SU-DHL-6 (cell line): Measurements from ENCODE around the gene PEX11B.

Source experiments
- H2AFZ ChIP-seq: fragments of 200-600 bp; sonication (generic); 2 replicates; pipeline ENCODE4 v1.6.1; 2014; ENCODE audit warnings: low read depth, mild to moderate bottlenecking, moderate library complexity, mixed read lengths, antibody characterized with exemption, low read length; ENCODE audit not compliant: severe bottlenecking
- H3F3A ChIP-seq: fragments of 200-600 bp; shearing (Covaris generic); 2 replicates; pipeline ENCODE4 v1.6.0; 2016; ENCODE audit warnings: antibody characterized with exemption, mild to moderate bottlenecking; ENCODE audit not compliant: insufficient read depth
- H3K27ac ChIP-seq: fragments of 200-600 bp; sonication (generic); 2 replicates; pipeline ENCODE4 v1.5.1; 2016; ENCODE audit warnings: low read depth, mild to moderate bottlenecking, low read length, moderate library complexity, mixed read lengths
- H3K27me3 ChIP-seq: fragments of 200-600 bp; sonication (generic), shearing (Covaris generic); 2 replicates; pipeline ENCODE4 v1.6.0; 2014; ENCODE audit warnings: mild to moderate bottlenecking, low read length
- H3K36me3 ChIP-seq: fragments of 200-600 bp; sonication (generic); 2 replicates; pipeline ENCODE4 v1.6.1; 2014; ENCODE audit warnings: mild to moderate bottlenecking, low read length, mixed read lengths
- H3K4me2 ChIP-seq: fragments of 300-600, 200-600 bp; shearing (Covaris generic), sonication (generic); 2 replicates; pipeline ENCODE4 v1.6.0; 2014; ENCODE audit warnings: low read length, low read depth, mild to moderate bottlenecking; ENCODE audit not compliant: poor library complexity, severe bottlenecking
- H3K4me3 ChIP-seq: fragments of 200-600 bp; sonication (generic); 2 replicates; pipeline ENCODE4 v1.5.1; 2014; ENCODE audit warnings: antibody characterized with exemption, low read length, mild to moderate bottlenecking, mixed read lengths; ENCODE audit not compliant: insufficient read depth, poor library complexity, severe bottlenecking
- H3K79me2 ChIP-seq: fragments of 200-600 bp; sonication (generic); 2 replicates; pipeline ENCODE4 v1.6.1; 2014; ENCODE audit warnings: mild to moderate bottlenecking, low read length, moderate library complexity; ENCODE audit not compliant: insufficient read depth
- H3K9ac ChIP-seq: fragments of 200-600 bp; sonication (generic); 2 replicates; pipeline ENCODE4 v1.7.0; 2014; ENCODE audit warnings: mild to moderate bottlenecking, low read length
- H3K9me2 ChIP-seq: fragments of 200-600 bp; sonication (generic); replicated peaks from 2 replicates; pipeline ENCODE4 v1.6.1; 2014; ENCODE audit warnings: low read length; ENCODE audit not compliant: insufficient read depth
- H3K9me3 ChIP-seq: fragments of 200-600 bp; sonication (generic); 2 replicates; pipeline ENCODE4 v1.6.1; 2014; ENCODE audit warnings: low read length, mixed read lengths; ENCODE audit not compliant: insufficient read depth
- H4K20me1 ChIP-seq: fragments of 200-600 bp; sonication (generic); 2 replicates; pipeline ENCODE4 v1.6.1; 2014; ENCODE audit warnings: low read depth, mild to moderate bottlenecking, antibody characterized with exemption, low read length, moderate library complexity, mixed read lengths
- CTCF ChIP-seq: fragments of 200-600 bp; sonication (generic); IDR thresholded peaks from one replicate; pipeline ENCODE4 v1.5.1; 2017; ENCODE audit warnings: antibody characterized with exemption, mild to moderate bottlenecking, low read length, moderate library complexity; ENCODE audit not compliant: insufficient read depth, poor library complexity, severe bottlenecking
- EZH2phosphoT487 ChIP-seq: fragments of 200-600 bp; sonication (generic), shearing (Covaris generic); conservative IDR thresholded peaks from 2 replicates; pipeline ENCODE4 v1.6.1; 2018; ENCODE audit warnings: mild to moderate bottlenecking, antibody characterized with exemption, low read length, moderate library complexity, mixed read lengths

PEX11B gene

GRCh38 chr1:145959957-145960467 is 41.5 kb upstream of the PEX11B start:
- Histone ChIP-seq H3K9ac (peak overlapping the region; percentile 53; the same call in 1 of the 2 replicates), H3K79me2 (no peaks in the 10 kb centered on the region)

GRCh38 chr1:145959333-145959732 is 40.8 kb upstream of the PEX11B start:
- Histone ChIP-seq H3K36me3 (no peaks in the 10 kb centered on the region), H3K4me2 (no peak overlapping the region)

More at GRCh38 chr1:145959957-145960467, 41.5 kb upstream of the PEX11B start:
- H2AFZ ChIP-seq: peak overlapping the region; percentile 92
- H3K9me3 ChIP-seq: no peaks in the 10 kb centered on the region
- no peak overlapping the region for H3K27ac ChIP-seq
- H4K20me1 ChIP-seq: no peaks in the 10 kb centered on the region
- H3K36me3 ChIP-seq: no peaks in the 10 kb centered on the region
- no peaks in the 10 kb centered on the region for H3K27me3 ChIP-seq
- H3K4me3 ChIP-seq: peak overlapping the region; percentile 58
- peaks cover 38% of the 10 kb centered on the region; the same call in 1 of the 2 replicates for H3F3A ChIP-seq
- H3K9me2 ChIP-seq: no peaks in the 10 kb centered on the region
- H3K4me2 ChIP-seq: peak overlapping the region; percentile 71
- TF ChIP-seq CTCF (no peak), EZH2phosphoT487 (no peak)

GRCh38 chr1:145958734-145959133 is 40.2 kb upstream of the PEX11B start:
- no peaks in the 10 kb centered on the region for H3K79me2 ChIP-seq
- no peaks in the 10 kb centered on the region for H3K9me2 ChIP-seq
- H2AFZ ChIP-seq: no peak overlapping the region
- H3K9ac ChIP-seq: peak overlapping the region; percentile 70; the same call in 1 of the 2 replicates
- H3K27me3 ChIP-seq: no peaks in the 10 kb centered on the region
- H3K27ac ChIP-seq: no peak overlapping the region
- H3K4me3 ChIP-seq: peak overlapping the region; percentile 30
- no peaks in the 10 kb centered on the region for H3K36me3 ChIP-seq
- no peak for TF ChIP-seq CTCF
- TF ChIP-seq EZH2phosphoT487: no peak
- peaks cover 38% of the 10 kb centered on the region; the same call in 1 of the 2 replicates for H3F3A ChIP-seq
- H4K20me1 ChIP-seq: no peaks in the 10 kb centered on the region
- H3K4me2 ChIP-seq: peak overlapping the region; percentile 83
- H3K9me3 ChIP-seq: no peaks in the 10 kb centered on the region

More at GRCh38 chr1:145959333-145959732, 40.8 kb upstream of the PEX11B start:
- Histone ChIP-seq H2AFZ (no peak overlapping the region), H3K9me2 (no peaks in the 10 kb centered on the region), H3K79me2 (no peaks in the 10 kb centered on the region), H3K4me3 (no peak overlapping the region), H3F3A (peaks cover 38% of the 10 kb centered on the region; the same call in 1 of the 2 replicates), H4K20me1 (no peaks in the 10 kb centered on the region), H3K9me3 (no peaks in the 10 kb centered on the region), H3K27me3 (no peaks in the 10 kb centered on the region), H3K9ac (no peak overlapping the region), H3K27ac (no peak overlapping the region)
- TF ChIP-seq CTCF: no peak
- no peak for TF ChIP-seq EZH2phosphoT487
